OCI-LY7 (cell line): ENCODE measurements around the gene TIAL1.

Source experiments
- CTCF ChIP-seq: fragments of 200-600 bp; sonication (generic); conservative IDR thresholded peaks from 2 replicates; pipeline ENCODE4 v1.5.1; 2014; ENCODE audit warnings: mild to moderate bottlenecking, antibody characterized with exemption, low read length, moderate library complexity, mixed read lengths
- EZH2phosphoT487 ChIP-seq: fragments of 200-600 bp; sonication (generic); IDR thresholded peaks from 2 replicates; pipeline ENCODE4 v1.6.1; 2018; ENCODE audit warnings: low read depth, borderline replicate concordance, mild to moderate bottlenecking, mixed run types, antibody characterized with exemption, low read length, moderate library complexity, mixed read lengths

- TF ChIP-seq CTCF (no peak), EZH2phosphoT487 (no peak)
Observed at GRCh38 chr10:119542357-119542987, 54.3 kb downstream of the TIAL1 start, which contains the start of gene RGS10.
